Type B pancreatic cell (in vitro differentiated cells): ENCODE measurements around the gene CTSL. TPM values are rescaled to one million over a fixed set of nuclear protein-coding genes. Genes with fewer than 3 reads are reported as not detected.
A peak's percentile ranks its signal among the peaks of the same experiment; 100 is the strongest.

Experiments
- DNase-seq: peaks from one replicate; pipeline ENCODE4 v3.0.0; 2021; ENCODE audit warnings: mixed read lengths; ENCODE audit not compliant: unreplicated experiment; ENCODE audit errors: extremely low spot score
- H3K27ac Mint-ChIP-seq: 2 replicates; pipeline ENCODE4 v1.8.0; 2021; ENCODE audit warnings: mild to moderate bottlenecking, mixed read lengths
- H3K27me3 Mint-ChIP-seq: 2 replicates; pipeline ENCODE4 v1.8.0; 2021; ENCODE audit warnings: mixed read lengths
- H3K36me3 Mint-ChIP-seq: 2 replicates; pipeline ENCODE4 v1.8.0; 2021; ENCODE audit warnings: mixed read lengths
- H3K4me1 Mint-ChIP-seq: one replicate; pipeline ENCODE4 v1.8.0; 2021; ENCODE audit warnings: mixed read lengths; ENCODE audit not compliant: unreplicated experiment
- H3K4me3 Mint-ChIP-seq: 2 replicates; pipeline ENCODE4 v1.8.0; 2021; ENCODE audit warnings: mild to moderate bottlenecking, mixed read lengths
- H3K9me3 Mint-ChIP-seq: 2 replicates; pipeline ENCODE4 v1.8.0; 2021; ENCODE audit warnings: mixed read lengths
- total RNA-seq: library from RNA; stranded (reverse); gene quantifications from 2 replicates; pipeline ENCODE4 v1.2.1, GENCODE V29; 2021; ENCODE audit warnings: low replicate concordance
- TF ChIP-seq, protein P1 (sequence below): fragments of 200-600 bp; sonication (generic); conservative IDR thresholded peaks from 2 replicates; pipeline ENCODE4 v1.5.0; 2021; ENCODE audit warnings: antibody characterized with exemption, mild to moderate bottlenecking

CTSL gene
- total RNA-seq, 1 donor from 2014 or later, result 85.7 TPM

DNA sequence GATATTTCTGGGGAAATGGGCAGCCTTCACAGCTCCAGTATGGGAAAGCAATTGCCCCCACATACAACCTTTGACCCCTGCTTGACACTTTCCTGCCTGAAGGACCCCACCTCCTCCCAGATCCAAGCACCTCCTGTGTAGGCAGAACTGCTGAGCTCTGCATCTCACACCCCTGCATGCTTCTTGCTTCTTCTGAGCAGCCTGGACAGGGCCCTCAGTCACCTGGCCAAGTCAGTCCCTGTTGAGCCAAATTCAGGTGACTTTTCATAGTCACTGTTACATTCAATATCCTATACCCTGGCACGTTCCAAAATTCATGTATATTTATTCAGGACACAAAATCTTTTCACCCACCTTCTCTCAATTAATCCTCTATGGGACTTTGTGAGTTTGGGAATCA, 30.4 kb upstream of the CTSL start:
- H3K36me3 Mint-ChIP-seq, result peaks cover 67% of the 10 kb centered on the region
- no peak for DNase-seq
- no peak overlapping the region for H3K27ac Mint-ChIP-seq
- H3K27me3 Mint-ChIP-seq, result no peaks in the 10 kb centered on the region
- H3K4me3 Mint-ChIP-seq, result no peak overlapping the region
- TF ChIP-seq, protein P1, sequence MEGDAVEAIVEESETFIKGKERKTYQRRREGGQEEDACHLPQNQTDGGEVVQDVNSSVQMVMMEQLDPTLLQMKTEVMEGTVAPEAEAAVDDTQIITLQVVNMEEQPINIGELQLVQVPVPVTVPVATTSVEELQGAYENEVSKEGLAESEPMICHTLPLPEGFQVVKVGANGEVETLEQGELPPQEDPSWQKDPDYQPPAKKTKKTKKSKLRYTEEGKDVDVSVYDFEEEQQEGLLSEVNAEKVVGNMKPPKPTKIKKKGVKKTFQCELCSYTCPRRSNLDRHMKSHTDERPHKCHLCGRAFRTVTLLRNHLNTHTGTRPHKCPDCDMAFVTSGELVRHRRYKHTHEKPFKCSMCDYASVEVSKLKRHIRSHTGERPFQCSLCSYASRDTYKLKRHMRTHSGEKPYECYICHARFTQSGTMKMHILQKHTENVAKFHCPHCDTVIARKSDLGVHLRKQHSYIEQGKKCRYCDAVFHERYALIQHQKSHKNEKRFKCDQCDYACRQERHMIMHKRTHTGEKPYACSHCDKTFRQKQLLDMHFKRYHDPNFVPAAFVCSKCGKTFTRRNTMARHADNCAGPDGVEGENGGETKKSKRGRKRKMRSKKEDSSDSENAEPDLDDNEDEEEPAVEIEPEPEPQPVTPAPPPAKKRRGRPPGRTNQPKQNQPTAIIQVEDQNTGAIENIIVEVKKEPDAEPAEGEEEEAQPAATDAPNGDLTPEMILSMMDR, result no peak
- no peaks in the 10 kb centered on the region for H3K9me3 Mint-ChIP-seq
- H3K4me1 Mint-ChIP-seq, result peaks cover 3% of the 10 kb centered on the region

DNA sequence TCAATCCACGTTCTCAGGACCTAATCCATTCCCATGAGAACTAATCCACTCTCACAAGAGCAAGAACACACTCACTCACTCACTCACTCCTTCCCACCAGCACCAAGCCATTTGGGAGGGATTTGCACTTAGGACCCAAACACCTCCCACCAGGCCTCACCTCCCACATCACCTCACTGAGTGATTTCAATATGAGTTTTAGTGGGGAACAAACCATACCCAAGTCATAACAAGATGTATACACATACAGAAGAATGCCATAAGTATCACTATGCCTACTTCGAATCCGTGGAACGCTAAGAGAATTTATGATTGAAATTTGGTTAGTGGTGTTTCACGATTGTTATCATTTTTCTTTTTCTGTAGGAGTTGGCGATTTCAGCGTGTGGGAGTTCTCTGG, 29.3 kb upstream of the CTSL start:
- peaks cover 5% of the 10 kb centered on the region for H3K4me1 Mint-ChIP-seq
- TF ChIP-seq, protein P1, result no peak
- H3K9me3 Mint-ChIP-seq, result no peaks in the 10 kb centered on the region
- H3K4me3 Mint-ChIP-seq, result no peak overlapping the region
- no peak overlapping the region for H3K27ac Mint-ChIP-seq
- peaks cover 57% of the 10 kb centered on the region for H3K36me3 Mint-ChIP-seq
- no peak for DNase-seq
- no peaks in the 10 kb centered on the region for H3K27me3 Mint-ChIP-seq

DNA sequence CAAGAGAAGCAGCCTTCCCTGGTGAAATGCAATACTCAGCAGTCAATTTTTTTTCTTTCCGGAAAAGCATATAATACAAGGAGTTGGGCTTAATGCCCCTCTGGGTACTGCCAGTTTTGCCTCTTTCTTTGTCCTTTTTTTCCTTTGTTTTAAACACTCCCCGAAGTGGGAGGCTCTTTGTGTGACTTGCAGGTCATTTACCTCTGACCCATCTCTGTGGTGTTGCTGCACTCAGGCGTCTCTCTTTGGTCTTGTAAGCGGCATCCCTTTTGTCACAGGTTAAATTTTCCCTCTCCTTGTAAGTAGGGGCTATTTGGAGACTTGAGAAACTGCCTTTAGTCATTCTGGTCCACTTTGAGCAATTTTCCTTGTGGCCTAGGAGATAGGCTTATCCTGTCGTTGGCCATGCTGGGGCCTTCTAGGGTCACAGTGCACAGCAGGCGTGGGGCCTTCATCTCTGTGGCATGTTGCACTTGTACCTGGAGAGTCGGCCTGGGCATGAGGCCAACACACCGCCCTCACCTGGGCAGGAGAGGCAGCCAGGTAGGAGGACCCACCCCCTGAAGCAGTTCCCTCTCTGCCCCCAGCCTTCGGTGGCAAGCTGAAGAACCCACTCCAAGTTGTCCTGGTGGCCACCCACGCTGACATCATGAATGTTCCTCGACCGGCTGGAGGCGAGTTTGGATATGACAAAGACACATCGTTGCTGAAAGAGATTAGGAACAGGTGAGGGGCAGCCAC, 27.7 kb upstream of the CTSL start:
- DNase-seq, result no peak
- H3K9me3 Mint-ChIP-seq, result no peaks in the 10 kb centered on the region
- TF ChIP-seq, protein P1, result no peak
- peaks cover 12% of the 10 kb centered on the region for H3K4me1 Mint-ChIP-seq
- H3K4me3 Mint-ChIP-seq, result no peak overlapping the region
- H3K36me3 Mint-ChIP-seq, result peaks cover 49% of the 10 kb centered on the region
- no peaks in the 10 kb centered on the region for H3K27me3 Mint-ChIP-seq
- no peak overlapping the region for H3K27ac Mint-ChIP-seq

DNA sequence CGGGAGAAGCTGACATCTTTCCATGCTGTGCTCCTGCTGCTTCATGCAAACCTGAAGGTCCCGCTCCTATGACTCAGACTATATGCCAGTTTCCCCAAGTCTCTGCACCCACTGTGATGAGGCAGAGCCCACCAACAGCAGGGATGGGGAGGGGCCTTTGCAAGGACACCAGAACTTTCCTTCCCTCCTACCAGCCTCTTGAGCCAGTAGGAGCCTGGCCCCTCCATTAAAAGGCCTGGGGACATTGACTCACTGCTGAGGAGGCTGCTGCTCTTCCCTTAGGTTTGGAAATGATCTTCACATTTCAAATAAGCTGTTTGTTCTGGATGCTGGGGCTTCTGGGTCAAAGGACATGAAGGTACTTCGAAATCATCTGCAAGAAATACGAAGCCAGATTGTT, 26.1 kb upstream of the CTSL start:
- H3K36me3 Mint-ChIP-seq, result peaks cover 52% of the 10 kb centered on the region
- no peaks in the 10 kb centered on the region for H3K9me3 Mint-ChIP-seq
- peak overlapping the region; percentile 15 for H3K27ac Mint-ChIP-seq
- peaks cover 16% of the 10 kb centered on the region for H3K4me1 Mint-ChIP-seq
- no peaks in the 10 kb centered on the region for H3K27me3 Mint-ChIP-seq
- TF ChIP-seq, protein P1, result no peak
- DNase-seq, result no peak
- no peak overlapping the region for H3K4me3 Mint-ChIP-seq

DNA sequence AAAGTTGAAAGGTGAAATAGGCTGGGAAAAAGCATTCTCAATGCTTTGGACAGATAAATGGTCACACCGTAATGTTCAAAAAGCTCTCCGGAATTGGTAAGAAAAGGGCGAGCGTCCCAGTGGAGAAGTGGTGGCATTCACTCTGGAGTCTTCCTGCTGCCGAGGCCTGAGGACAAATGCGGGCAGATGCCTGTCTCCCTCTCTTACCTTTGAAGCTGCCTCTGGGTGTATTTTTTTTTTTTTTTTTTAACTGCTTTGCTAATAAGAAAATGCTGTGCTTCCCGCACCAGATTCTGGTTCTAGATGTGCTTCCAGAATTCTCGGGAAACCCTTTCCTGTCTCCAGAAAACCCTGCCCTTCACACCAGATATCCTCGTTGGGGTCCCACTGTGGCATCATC, 24.4 kb upstream of the CTSL start:
- TF ChIP-seq, protein P1, result no peak

More for the DNA sequence above, 24.4 kb upstream of the CTSL start:
- peaks cover 50% of the 10 kb centered on the region for H3K36me3 Mint-ChIP-seq
- peak overlapping the region; percentile 79 for H3K27ac Mint-ChIP-seq
- no peaks in the 10 kb centered on the region for H3K9me3 Mint-ChIP-seq
- no peak for DNase-seq
- no peaks in the 10 kb centered on the region for H3K27me3 Mint-ChIP-seq
- no peak overlapping the region for H3K4me3 Mint-ChIP-seq
- peaks cover 13% of the 10 kb centered on the region for H3K4me1 Mint-ChIP-seq
